HUDEP-2 (cell line): Measurements from ENCODE around the gene ADPRHL1.
"Not testable (repeated sequence)": the region's sequence is repeated elsewhere in the genome, so short reads cannot be mapped to it uniquely, and the experiment has no call there.

Experiments
- DNase-seq, 76 experiments: peaks; one replicate each; lab custom pipeline; 2025; ENCODE audit not compliant: unreplicated experiment in 76 of 76; lab: John Stamatoyannopoulos, UW

The ADPRHL1 gene

GRCh38 chr13:113483081-113483480, 29.8 kb upstream of the ADPRHL1 start:
- no peak for DNase-seq

- peak in 6 of 76 experiments; percentile 5 to 29 (median 9) for DNase-seq
Observed at GRCh38 chr13:113479179-113479578, 25.9 kb upstream of the ADPRHL1 start.

GRCh38 chr13:113477724-113478123, 24.4 kb upstream of the ADPRHL1 start:
- no peak for DNase-seq

GRCh38 chr13:113476811-113477210, 23.5 kb upstream of the ADPRHL1 start:
- DNase-seq = no peak

- DNase-seq = no peak
Observed at GRCh38 chr13:113475911-113476310, 22.6 kb upstream of the ADPRHL1 start.

GRCh38 chr13:113475280-113475679, 22.0 kb upstream of the ADPRHL1 start:
- DNase-seq = no peak

DNA sequence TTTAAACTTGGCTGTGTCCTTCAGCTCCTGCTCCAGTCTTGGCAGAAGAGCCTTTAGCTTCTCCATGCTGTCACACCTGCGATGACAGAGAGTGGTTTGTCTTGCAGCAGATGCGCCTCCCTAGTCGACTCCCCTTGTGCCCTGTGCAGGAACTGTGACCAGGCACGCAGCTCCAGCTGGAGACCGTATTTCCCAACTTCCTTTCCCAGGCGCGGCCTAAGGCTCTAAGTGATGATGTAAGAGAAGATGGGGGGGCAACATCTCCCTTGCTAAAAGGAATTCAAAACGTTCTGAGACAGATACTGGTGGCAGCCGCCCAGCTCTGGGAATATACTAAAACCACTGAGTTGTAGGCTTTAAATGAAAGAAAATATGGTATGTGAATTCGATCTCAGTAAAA, 20.9 kb upstream of the ADPRHL1 start:
- no peak for DNase-seq

GRCh38 chr13:113472355-113473025, 19.2 kb upstream of the ADPRHL1 start:
- DNase-seq = no peak

DNA sequence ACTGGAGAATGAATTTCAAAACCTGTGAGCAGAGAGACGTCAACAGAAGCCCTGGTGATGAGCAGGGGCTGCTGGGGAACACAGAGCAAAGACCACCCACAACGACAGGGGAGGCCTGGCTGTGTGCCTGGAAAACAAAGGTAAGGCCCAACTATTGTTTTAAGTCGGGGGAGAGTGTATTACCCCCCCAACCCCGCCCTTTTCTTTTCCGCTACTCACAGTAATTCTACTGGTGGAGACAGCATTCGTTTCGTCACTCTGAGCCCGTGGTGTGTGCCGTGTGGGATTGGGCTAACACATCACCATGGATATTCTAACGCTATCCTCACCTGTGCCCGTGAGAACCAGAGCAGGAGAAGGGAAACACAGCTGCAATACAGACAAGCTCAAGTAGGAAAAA, 18.6 kb upstream of the ADPRHL1 start:
- DNase-seq = no peak

DNA sequence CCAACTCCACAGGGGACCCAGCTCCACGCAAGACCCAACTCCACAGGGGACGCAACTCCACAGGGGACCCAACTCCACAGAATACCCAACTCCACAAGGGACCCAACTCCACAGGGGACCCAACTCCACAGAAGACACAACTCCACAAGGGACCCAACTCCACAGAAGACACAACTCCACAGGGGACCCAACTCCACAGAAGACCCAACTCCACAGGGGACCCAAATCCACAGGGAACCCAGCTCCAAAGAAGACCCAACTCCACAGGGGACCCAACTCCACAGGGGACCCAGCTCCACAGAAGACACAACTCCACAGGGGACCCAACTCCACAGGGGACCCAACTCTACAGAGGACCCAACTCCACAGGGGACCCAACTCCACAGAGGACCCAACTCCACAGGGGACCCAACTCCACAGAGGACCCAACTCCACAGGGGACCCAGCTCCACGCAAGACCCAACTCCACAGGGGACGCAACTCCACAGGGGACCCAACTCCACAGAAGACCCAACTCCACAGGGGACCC, 17.4 kb upstream of the ADPRHL1 start:
- DNase-seq = not testable (repeated sequence)

DNA sequence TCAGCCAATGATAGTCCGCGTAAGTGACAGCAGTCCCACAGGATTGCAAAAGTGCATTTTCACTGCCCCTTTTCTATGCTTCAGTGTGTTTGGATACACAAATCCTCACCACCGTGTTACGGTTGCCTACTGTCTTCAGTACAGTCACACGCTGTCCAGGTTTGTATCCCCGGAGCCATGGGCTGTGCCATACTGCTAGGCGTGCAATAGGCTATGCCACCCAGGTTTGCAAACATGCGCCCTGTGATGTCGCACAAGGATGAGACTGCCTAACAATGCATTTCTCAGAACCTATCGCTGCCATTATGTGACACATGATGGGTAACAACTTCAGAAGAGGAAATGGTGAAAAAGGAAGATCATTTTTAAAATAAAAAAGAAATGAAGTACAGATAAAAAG, 16.8 kb upstream of the ADPRHL1 start:
- DNase-seq = no peak

GRCh38 chr13:113469582-113469981, 16.3 kb upstream of the ADPRHL1 start:
- DNase-seq = no peak

DNA sequence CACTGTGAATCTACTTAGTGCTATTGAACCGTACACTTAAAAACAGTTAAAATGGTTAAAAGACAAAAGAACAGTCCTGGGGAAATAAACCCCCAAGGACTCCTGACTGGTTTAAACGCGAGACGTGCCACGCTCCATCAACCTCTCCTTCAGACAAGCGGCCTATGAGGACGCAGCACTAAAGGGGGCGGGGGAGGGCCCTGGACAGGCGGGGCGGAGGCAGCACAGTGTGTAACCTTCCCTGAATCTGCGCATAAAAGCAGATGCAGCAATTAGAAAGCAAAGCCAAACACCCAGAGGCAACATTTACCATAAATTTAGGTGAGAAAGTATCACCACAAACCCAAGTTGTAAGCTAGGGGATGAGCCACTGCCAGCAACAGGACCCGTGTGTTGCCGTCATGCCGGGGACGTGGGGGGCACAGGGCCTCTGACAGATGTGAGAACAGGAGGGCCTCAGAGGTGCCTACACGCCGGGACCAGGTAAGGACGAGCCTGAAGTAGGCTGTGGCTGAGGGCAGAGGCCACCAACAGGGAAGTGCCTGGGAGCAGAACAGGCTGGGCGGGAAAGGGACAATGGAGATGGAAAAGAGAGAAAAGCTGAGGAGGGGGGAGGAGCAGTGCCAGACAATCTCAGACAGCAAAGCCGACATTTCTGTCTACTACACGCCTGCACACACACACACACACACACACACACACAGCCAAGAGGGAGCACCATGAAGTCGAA, 15.3 kb upstream of the ADPRHL1 start:
- DNase-seq = no peak

DNA sequence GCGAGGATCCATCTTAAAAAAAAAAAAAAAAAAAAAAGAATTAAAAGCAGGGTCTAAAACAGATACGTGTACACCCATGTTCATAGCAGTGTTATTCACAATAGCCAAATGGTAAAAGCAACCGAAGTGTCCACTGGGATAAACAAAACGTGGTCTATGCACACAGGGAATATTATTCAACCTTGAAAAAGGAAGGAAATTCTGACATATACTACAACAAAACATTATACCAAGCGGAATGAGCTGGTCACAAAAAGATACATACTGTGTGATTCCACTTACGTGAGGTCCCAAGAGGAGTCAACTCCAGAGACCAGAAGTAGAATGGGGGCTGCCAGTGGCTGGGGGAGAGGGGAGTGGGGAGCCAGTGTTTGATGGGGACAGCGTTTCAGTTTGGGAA, 14.7 kb upstream of the ADPRHL1 start:
- DNase-seq = no peak

- DNase-seq = no peak
Observed at GRCh38 chr13:113466383-113466782, 13.1 kb upstream of the ADPRHL1 start.

DNA sequence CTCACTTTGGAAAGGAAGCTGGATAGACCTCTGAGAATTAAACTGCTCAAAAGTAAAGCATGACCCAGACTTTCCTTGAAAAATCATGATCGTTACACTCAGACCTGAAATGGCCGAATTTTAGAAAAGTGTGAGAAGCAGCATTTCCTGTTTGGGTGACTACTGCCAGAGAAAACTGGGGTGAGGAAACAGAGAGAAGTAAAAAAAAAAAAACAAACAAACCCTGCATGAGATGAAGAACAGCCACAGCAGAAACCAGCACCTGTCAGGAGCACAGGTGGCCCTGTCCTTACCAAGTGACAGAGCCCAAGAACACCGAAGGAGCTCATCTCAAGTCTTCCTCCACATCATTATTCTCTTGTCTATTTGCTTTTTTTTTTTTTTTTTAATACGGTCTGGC, 12.0 kb upstream of the ADPRHL1 start:
- no peak for DNase-seq

DNA sequence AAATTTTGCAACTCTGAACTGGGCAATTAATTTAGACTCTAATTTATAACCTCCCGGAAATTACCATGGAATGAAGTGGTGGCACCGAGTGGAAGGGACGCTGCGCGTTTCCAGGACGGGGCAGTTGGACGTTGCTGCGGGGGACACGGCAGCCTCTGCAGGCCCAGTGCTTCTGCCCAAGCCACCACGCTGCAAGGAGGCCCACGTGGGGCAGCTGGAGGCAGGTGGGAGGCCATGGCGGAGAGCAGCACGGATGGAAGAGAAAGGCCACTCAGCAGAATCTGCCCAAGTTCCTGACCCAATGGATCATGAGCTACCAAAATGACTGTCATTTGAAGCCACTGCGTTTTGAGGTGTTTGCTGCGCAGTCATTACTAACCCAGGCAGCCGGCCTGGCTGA, 11.2 kb upstream of the ADPRHL1 start:
- no peak for DNase-seq

DNA sequence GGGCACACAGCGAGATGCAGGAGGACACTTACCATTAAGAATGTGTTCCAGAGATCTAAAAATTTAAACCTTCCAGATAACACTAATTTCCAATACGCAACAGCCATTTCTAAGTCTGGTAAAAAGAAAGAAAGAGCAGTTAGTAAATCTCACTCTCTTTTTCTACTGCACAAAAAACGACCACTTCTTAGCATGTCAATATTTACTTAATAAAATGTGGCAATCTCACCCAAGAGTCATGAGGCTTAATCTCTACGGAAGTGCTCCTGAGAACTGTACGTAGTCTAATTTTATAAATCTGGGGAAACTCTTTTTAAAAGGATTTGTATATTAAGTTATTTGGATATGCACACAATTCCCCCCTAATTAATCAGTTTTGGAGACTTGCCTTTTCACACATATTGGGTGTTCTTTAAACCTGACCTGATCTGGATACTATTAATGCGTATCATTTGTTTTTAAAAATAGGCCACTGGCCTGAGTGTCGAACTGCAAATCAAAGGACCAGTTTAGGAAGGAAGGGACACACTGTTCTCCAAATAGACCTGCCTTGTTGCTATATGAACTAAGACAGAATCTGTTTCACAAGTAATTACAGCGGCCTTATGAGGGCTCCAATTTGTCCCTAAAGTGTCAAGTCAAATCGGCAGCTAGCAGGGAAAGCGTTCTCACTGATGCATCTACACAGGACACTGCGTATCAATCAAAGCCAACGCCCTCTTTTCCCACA, 7.9 kb upstream of the ADPRHL1 start:
- DNase-seq = no peak

DNA sequence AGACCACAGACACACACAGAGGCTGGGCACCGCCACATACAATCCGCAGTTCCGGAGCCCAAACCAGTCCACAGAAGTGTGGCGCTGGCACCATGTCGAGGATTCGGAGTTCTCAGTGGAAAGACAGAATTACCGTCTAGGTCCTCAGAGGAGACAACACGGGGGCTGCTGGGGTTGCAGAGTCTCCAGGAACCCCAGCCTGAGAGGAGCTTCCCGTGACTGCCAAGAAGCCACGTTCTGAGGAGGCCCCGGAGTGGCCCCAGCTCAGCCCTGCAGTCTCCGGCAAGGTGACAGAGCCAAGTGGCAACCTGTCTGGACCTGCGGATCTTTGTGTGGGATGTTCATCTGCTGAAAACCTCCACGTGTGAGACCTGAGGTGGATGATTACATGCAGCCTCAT, 7.3 kb upstream of the ADPRHL1 start:
- no peak for DNase-seq

DNA sequence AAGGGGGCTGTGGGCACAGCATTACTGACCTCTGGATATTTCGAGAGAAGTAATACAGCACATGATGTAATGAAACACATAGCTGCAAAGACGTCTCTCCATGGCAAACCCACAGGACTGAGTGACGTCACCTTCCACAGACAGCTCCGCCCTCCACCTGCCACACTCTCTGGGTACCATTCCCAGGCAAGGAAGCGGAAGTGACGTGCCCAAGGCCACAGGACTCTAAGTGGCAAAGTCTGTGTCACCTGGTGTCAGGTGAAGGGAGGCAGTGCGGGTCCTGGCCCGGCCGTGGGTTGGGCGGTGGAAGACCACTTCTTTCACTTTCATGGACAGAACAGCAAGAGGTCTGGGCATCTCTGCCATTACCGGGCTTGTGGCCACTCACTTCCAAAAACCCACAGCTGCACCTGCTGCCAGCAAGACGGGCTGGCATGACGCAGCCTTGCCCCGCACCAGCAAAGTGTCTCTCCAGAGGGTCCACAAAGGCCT, 6.8 kb upstream of the ADPRHL1 start:
- DNase-seq = no peak
